Effector memory CD8-positive, alpha-beta T cell (primary cell): ENCODE results near the gene DPH2.

Source experiments
- ATAC-seq: fragments of 150-1000 bp; cut with Tn5 transposase; replicated peaks from 2 replicates; pipeline ENCODE4 v1.10.0; 2021; ENCODE audit warnings: mild to moderate bottlenecking, moderate library complexity
- DNase-seq, 3 experiments: peaks; one replicate each; pipeline ENCODE4 v3.0.0; 2021
- H3K27ac Mint-ChIP-seq, 2 donors: one replicate each; pipeline ENCODE4 v1.8.0; 2022; ENCODE audit warnings: mild to moderate bottlenecking in 2 of 2, mixed read lengths in 2 of 2, moderate library complexity in 2 of 2
- H3K27me3 Mint-ChIP-seq, 2 donors: one replicate each; pipeline ENCODE4 v1.8.0; 2022; ENCODE audit warnings: mixed read lengths in 2 of 2
- H3K36me3 Mint-ChIP-seq: one replicate; pipeline ENCODE4 v1.8.0; 2022; ENCODE audit warnings: mild to moderate bottlenecking, moderate library complexity, mixed read lengths; ENCODE audit not compliant: insufficient read depth
- H3K4me1 Mint-ChIP-seq, 2 donors: one replicate each; pipeline ENCODE4 v1.8.0; 2022; ENCODE audit warnings: low read depth in 2 of 2, mixed read lengths in 2 of 2
- H3K4me3 Mint-ChIP-seq, 2 donors: one replicate each; pipeline ENCODE4 v1.8.0; 2022; ENCODE audit warnings: mild to moderate bottlenecking in 2 of 2, mixed read lengths in 2 of 2, moderate library complexity in 2 of 2
- H3K9me3 Mint-ChIP-seq, 2 donors: one replicate each; pipeline ENCODE4 v1.8.0; 2022; ENCODE audit warnings: mixed read lengths in 2 of 2

Gene DPH2

DNA sequence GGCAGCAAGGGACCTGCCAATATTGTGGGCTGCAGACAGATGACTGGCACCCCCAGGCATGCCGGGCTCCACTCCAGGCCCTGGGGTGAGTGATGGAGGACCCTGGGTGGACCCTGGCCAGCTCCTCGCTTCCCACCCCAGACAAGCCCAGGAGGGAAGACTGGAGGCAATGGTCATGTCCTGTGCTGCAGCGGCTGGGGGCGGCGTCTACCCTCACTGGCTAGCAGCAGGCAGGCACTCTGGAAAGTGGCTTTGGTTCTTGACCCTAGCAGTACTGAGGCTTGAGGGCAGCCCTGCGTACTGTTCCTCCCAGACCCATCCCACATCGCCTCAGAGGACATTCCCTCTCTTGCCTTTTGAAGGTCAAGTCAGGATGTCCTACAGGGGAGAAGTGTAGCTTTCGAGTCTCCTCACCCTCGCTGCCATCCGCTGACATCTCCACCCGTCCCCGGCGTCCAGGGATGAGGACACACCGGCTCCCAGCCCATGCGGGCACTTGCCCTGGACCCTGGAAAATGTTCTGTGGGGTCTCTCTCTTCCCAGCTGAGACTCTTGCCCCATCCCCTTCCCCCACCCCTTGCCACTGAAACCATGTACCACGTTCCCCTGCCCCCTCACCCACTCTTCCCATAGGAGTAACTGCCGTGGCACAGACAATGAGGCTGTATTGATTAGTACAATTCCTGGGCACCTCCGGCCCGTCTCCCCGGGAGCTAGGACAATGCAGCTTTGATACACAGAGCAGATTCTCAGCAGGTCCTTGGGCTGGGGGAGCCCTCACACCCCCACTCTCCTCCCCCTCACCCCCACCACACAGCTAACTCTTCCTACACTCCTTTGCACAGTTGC is 46.5 kb downstream of the DPH2 start:
- no peaks in the 10 kb centered on the region for H3K4me1 Mint-ChIP-seq
- no peaks in the 10 kb centered on the region for H3K36me3 Mint-ChIP-seq
- no peak overlapping the region for H3K27ac Mint-ChIP-seq
- peaks cover 11 to 22% of the 10 kb centered on the region in 2 donors for H3K27me3 Mint-ChIP-seq
- no peaks in the 10 kb centered on the region for H3K9me3 Mint-ChIP-seq
- no peak for ATAC-seq
- H3K4me3 Mint-ChIP-seq: no peak overlapping the region
- DNase-seq: no peak

DNA sequence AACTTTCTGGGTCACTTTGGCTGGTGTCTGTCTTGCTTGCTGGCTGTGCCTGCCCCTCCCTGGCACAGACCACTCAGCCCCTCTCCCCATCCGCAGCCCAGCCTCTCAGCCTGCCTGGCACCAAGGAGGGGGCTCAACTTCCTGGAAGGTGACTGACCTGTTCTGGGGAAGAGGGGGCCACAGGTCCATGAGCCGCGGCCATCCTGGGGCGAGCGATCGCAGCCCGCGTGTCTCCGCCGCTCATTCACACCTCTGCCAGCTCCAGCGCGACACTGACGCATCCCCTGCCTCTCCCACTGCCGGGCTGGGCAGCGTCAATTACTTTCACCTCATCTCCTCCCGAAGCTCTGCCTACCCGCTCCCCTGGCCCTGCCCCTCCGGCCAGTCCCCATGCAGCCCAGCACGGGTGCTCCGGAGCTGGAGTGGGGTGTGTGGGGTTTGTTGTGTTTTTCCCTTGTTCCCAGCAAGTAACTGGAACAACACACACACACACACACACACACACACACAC is 47.1 kb downstream of the DPH2 start:
- H3K9me3 Mint-ChIP-seq: no peaks in the 10 kb centered on the region
- no peak for DNase-seq
- ATAC-seq: no peak
- H3K36me3 Mint-ChIP-seq: no peaks in the 10 kb centered on the region
- peaks cover 11 to 22% of the 10 kb centered on the region in 2 donors for H3K27me3 Mint-ChIP-seq
- H3K27ac Mint-ChIP-seq: no peak overlapping the region
- H3K4me1 Mint-ChIP-seq: no peaks in the 10 kb centered on the region
- no peak overlapping the region for H3K4me3 Mint-ChIP-seq

DNA sequence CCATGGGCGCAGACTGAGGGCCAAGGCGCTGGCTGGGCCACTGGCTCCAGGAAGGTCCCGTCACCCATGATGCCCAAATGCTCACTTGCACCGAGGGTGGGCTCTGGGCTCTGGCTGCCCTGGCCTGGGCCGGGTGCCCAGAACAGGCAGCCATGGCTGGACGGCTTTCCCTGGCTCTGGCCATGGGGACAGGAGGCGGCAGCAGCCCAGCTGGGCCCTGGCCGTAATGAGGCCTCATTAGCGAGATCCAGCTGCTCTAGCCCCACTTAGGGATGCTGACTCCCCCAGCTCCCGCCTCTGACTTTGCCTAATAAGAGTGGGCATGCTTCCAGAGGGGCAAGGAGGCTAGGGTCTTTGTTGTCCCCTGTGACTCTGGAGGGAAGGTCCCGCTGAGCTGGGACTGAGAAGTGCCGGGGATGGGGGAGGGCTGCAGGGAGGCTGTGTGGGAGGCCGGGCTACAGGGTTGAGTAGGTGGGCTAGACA is 49.7 kb downstream of the DPH2 start:
- H3K4me1 Mint-ChIP-seq: no peaks in the 10 kb centered on the region
- DNase-seq: no peak
- H3K4me3 Mint-ChIP-seq: no peak overlapping the region
- H3K27ac Mint-ChIP-seq: no peak overlapping the region
- H3K27me3 Mint-ChIP-seq: peaks cover 2 to 14% of the 10 kb centered on the region in 2 donors
- H3K36me3 Mint-ChIP-seq: no peaks in the 10 kb centered on the region
- no peak for ATAC-seq
- H3K9me3 Mint-ChIP-seq: no peaks in the 10 kb centered on the region

DNA sequence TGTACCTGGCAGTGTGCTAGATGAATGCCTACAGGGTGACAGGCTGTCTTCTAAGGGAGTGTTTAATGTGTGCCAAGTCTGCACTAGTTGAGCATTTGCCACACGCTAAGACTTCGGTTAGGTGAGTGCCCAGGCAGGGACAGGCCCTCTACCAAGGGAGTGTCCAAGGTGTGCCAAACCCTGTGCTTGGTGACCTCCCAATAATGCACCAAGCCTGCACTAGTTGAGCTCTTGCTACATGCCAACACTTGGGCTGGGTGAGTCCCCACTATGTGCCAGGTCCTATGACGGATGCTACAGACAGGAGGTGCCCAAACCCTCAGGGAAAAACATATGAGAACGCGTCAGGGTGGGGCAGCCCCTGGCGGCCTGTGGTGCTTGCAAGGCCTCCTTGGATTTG is 50.7 kb downstream of the DPH2 start:
- H3K36me3 Mint-ChIP-seq: no peaks in the 10 kb centered on the region
- H3K27ac Mint-ChIP-seq: no peak overlapping the region
- no peaks in the 10 kb centered on the region for H3K4me1 Mint-ChIP-seq
- H3K27me3 Mint-ChIP-seq: peaks cover 0 to 6% of the 10 kb centered on the region in 2 donors
- no peaks in the 10 kb centered on the region for H3K9me3 Mint-ChIP-seq
- H3K4me3 Mint-ChIP-seq: no peak overlapping the region
- ATAC-seq (no peak), DNase-seq (no peak)

DNA sequence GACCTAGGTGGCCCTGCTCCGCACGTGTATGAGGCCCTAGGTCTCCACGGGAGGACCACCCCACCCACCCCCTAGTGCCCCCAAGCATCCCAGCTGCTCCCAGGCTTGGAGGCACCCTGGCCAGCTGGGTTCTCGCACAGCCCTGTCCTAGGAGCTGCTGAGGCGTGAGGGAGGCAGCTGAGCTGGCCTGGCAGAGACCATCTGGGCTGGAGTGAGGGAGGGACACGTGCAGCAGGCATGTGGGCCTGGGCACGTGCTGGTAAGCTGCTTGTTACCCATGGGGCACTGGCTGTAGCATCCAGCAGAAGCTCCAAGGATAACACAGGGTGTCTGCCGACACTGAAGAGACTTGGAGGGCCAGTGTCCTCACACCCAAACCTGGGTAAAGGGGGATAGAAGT is 51.3 kb downstream of the DPH2 start:
- Mint-ChIP-seq H3K4me3 (no peak overlapping the region), H3K27ac (no peak overlapping the region), H3K36me3 (no peaks in the 10 kb centered on the region), H3K27me3 (no peaks in the 10 kb centered on the region), H3K9me3 (no peaks in the 10 kb centered on the region), H3K4me1 (no peaks in the 10 kb centered on the region)
- ATAC-seq: no peak
- no peak for DNase-seq

DNA sequence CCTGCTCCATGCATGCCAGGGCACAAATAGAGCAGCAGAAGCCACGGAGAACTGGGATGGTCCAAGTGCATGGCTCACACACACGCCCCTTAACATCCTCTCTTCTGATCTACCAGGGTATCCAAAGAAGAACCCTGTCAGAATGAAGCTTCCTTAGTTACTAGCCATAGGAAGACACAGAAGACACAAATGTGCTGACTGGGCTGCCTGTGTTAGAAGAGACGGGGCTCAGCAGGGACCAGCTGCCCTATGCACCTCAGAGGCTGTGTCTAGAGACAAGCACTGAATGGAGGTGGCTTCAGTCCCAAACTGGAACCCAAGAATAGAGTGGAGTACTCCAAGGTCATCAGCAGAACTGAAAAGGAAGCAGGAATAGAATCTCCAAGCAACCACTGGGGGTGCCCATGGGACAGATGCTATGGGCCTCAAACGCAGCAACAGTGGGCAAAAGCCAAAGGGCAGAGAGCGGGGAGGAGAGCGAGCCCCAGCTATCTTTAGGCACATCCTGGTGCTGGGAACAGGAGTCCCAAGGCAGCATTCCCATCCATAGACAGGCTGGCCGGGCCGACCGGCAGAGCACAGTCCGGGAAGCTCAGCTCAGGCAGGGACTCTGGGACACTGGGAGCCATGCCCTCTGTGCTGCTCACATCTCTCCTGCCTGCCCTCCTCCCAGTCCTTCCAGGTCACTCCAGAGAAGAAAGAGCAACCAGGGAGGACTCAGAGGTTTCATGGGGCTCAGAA is 51.9 kb downstream of the DPH2 start:
- H3K27ac Mint-ChIP-seq: no peak overlapping the region
- no peak overlapping the region for H3K4me3 Mint-ChIP-seq
- H3K27me3 Mint-ChIP-seq: no peaks in the 10 kb centered on the region
- no peaks in the 10 kb centered on the region for H3K36me3 Mint-ChIP-seq
- no peaks in the 10 kb centered on the region for H3K9me3 Mint-ChIP-seq
- no peaks in the 10 kb centered on the region for H3K4me1 Mint-ChIP-seq
- ATAC-seq (no peak), DNase-seq (no peak)
